MM.1S (cell line): ENCODE measurements around the gene ZCWPW2.

Experiments
- DNase-seq: peaks from one replicate; pipeline ENCODE4 v3.0.0-alpha.2; 2015
- H2AFZ ChIP-seq: fragments of 300-600 bp; sonication (generic); 2 replicates; pipeline ENCODE4 v1.6.0; 2016; ENCODE audit warnings: antibody characterized with exemption, low read length
- H3F3A ChIP-seq: fragments of 300-600 bp; sonication (generic); 2 replicates; pipeline ENCODE4 v1.6.1; 2016; ENCODE audit warnings: mild to moderate bottlenecking, antibody characterized with exemption, low read length, moderate library complexity, mixed read lengths; ENCODE audit not compliant: insufficient read depth
- H3K27ac ChIP-seq: fragments of 300-600 bp; sonication (generic); 2 replicates; pipeline ENCODE4 v1.5.1; 2016; ENCODE audit warnings: mild to moderate bottlenecking, low read length
- H3K27me3 ChIP-seq: fragments of 300-600 bp; sonication (generic); replicated peaks from 2 replicates; pipeline ENCODE4 v1.6.0; 2016; ENCODE audit warnings: low read length; ENCODE audit not compliant: insufficient read depth
- H3K36me3 ChIP-seq: fragments of 300-600 bp; sonication (generic); replicated peaks from 2 replicates; pipeline ENCODE4 v1.6.1; 2016; ENCODE audit warnings: mild to moderate bottlenecking, low read length, mixed read lengths; ENCODE audit not compliant: insufficient read depth
- H3K4me1 ChIP-seq: fragments of 300-600 bp; sonication (generic); 2 replicates; pipeline ENCODE4 v1.6.1; 2016; ENCODE audit warnings: low read length, mixed read lengths
- H3K4me2 ChIP-seq: fragments of 300-600 bp; sonication (generic); 2 replicates; pipeline ENCODE4 v1.6.0; 2016; ENCODE audit warnings: low read depth, low read length
- H3K4me3 ChIP-seq: fragments of 300-600 bp; sonication (generic); 2 replicates; pipeline ENCODE4 v1.5.1; 2016; ENCODE audit warnings: low read length, mixed read lengths
- H3K79me2 ChIP-seq: fragments of 300-600 bp; sonication (generic); 2 replicates; pipeline ENCODE4 v1.6.1; 2016; ENCODE audit warnings: mixed run types, low read length, mixed read lengths
- H3K9ac ChIP-seq: fragments of 300-600 bp; sonication (generic); 2 replicates; pipeline ENCODE4 v1.6.1; 2016; ENCODE audit warnings: low read length, mixed read lengths
- H3K9me2 ChIP-seq: fragments of 300-600 bp; sonication (generic); replicated peaks from 2 replicates; pipeline ENCODE4 v1.6.1; 2016; ENCODE audit warnings: mild to moderate bottlenecking, low read length, mixed read lengths; ENCODE audit not compliant: insufficient read depth
- H3K9me3 ChIP-seq: fragments of 300-600 bp; sonication (generic); replicated peaks from 2 replicates; pipeline ENCODE4 v1.6.1; 2016; ENCODE audit warnings: mild to moderate bottlenecking, low read length, mixed read lengths; ENCODE audit not compliant: insufficient read depth
- H4K20me1 ChIP-seq: fragments of 300-600 bp; sonication (generic); 2 replicates; pipeline ENCODE4 v1.6.1; 2016; ENCODE audit warnings: mild to moderate bottlenecking, low read length, moderate library complexity, mixed read lengths; ENCODE audit not compliant: insufficient read depth
- EZH2 ChIP-seq: fragments of 300-600 bp; sonication (generic); optimal IDR thresholded peaks from 2 replicates; pipeline ENCODE3; 2017; ENCODE audit warnings: low read depth, mild to moderate bottlenecking, antibody characterized with exemption, low read length, mixed read lengths
- EZH2phosphoT487 ChIP-seq: fragments of 300-600 bp; sonication (generic); IDR thresholded peaks from 2 replicates; pipeline ENCODE4 v1.6.1; 2018; ENCODE audit warnings: antibody characterized with exemption, low read length
- TF ChIP-seq, protein P1 (sequence below): fragments of 300-600 bp; sonication (generic); IDR thresholded peaks from 2 replicates; pipeline ENCODE4 v1.5.1; 2016; ENCODE audit warnings: antibody characterized with exemption, low read length, mixed read lengths

Gene ZCWPW2

GRCh38 chr3:28335246-28335645, 13.3 kb upstream of the ZCWPW2 start:
- Histone ChIP-seq H3K27me3 (no peaks in the 10 kb centered on the region), H2AFZ (no peak overlapping the region), H3K9ac (no peak overlapping the region), H3K4me1 (no peaks in the 10 kb centered on the region), H3K79me2 (no peaks in the 10 kb centered on the region), H3F3A (no peaks in the 10 kb centered on the region), H3K9me3 (no peaks in the 10 kb centered on the region), H3K27ac (no peak overlapping the region), H3K36me3 (peaks cover 4% of the 10 kb centered on the region; the same call in 1 of the 2 replicates), H3K4me2 (no peak overlapping the region), H3K4me3 (no peak overlapping the region), H4K20me1 (no peaks in the 10 kb centered on the region), H3K9me2 (no peaks in the 10 kb centered on the region)
- TF ChIP-seq EZH2phosphoT487, result no peak
- TF ChIP-seq EZH2, result no peak
- TF ChIP-seq, protein P1, sequence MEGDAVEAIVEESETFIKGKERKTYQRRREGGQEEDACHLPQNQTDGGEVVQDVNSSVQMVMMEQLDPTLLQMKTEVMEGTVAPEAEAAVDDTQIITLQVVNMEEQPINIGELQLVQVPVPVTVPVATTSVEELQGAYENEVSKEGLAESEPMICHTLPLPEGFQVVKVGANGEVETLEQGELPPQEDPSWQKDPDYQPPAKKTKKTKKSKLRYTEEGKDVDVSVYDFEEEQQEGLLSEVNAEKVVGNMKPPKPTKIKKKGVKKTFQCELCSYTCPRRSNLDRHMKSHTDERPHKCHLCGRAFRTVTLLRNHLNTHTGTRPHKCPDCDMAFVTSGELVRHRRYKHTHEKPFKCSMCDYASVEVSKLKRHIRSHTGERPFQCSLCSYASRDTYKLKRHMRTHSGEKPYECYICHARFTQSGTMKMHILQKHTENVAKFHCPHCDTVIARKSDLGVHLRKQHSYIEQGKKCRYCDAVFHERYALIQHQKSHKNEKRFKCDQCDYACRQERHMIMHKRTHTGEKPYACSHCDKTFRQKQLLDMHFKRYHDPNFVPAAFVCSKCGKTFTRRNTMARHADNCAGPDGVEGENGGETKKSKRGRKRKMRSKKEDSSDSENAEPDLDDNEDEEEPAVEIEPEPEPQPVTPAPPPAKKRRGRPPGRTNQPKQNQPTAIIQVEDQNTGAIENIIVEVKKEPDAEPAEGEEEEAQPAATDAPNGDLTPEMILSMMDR, result no peak
- DNase-seq, result no peak

GRCh38 chr3:28337230-28337629, 11.3 kb upstream of the ZCWPW2 start:
- Histone ChIP-seq H3K4me1 (0 out of 2 replicates have a peak, but pooled peaks cover 5% of the 10 kb centered on the region), H4K20me1 (no peaks in the 10 kb centered on the region), H3K9me3 (no peaks in the 10 kb centered on the region), H3K27ac (no peak overlapping the region), H3K4me2 (no peak overlapping the region), H2AFZ (no peak overlapping the region), H3K4me3 (no peak overlapping the region), H3K36me3 (peaks cover 4% of the 10 kb centered on the region; the same call in 1 of the 2 replicates), H3K9ac (no peak overlapping the region), H3K79me2 (peaks cover 6% of the 10 kb centered on the region), H3F3A (no peaks in the 10 kb centered on the region), H3K27me3 (no peaks in the 10 kb centered on the region), H3K9me2 (no peaks in the 10 kb centered on the region)
- DNase-seq, result no peak
- TF ChIP-seq EZH2 (no peak), EZH2phosphoT487 (no peak)
- TF ChIP-seq, protein P1, result no peak

DNA sequence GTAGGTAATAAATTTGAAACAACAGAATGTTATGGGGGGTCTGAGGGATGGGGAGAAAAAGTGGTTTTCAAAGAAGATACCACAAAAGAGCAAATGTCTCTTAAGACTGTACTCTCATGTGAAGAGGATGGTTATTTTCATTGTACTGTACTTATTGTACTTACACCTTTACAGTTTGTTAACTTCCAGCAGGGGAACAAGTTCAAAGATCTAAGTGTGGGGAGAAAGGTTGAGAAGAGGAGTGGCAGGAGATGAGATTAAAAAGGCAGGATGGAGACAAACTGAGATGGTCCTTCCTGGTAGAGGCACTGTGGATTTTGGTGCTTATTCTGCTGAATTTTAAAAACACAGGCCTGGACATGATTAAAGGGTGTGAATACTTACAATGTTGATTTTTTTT, 5.4 kb upstream of the ZCWPW2 start:
- H3K36me3 ChIP-seq, result no peaks in the 10 kb centered on the region; the same call in 1 of the 2 replicates
- H3K9ac ChIP-seq, result no peak overlapping the region
- TF ChIP-seq EZH2phosphoT487, result no peak
- TF ChIP-seq, protein P1, result no peak
- peak overlapping the region; percentile 40; the same call in 1 of the 2 replicates for H3K4me2 ChIP-seq
- H3K79me2 ChIP-seq, result peaks cover 45% of the 10 kb centered on the region
- H3K9me2 ChIP-seq, result no peaks in the 10 kb centered on the region
- peaks cover 28% of the 10 kb centered on the region for H3K4me1 ChIP-seq
- no peak for DNase-seq
- H3K27me3 ChIP-seq, result no peaks in the 10 kb centered on the region
- H3K9me3 ChIP-seq, result no peaks in the 10 kb centered on the region
- H3K4me3 ChIP-seq, result no peak overlapping the region
- no peak overlapping the region for H2AFZ ChIP-seq
- H3F3A ChIP-seq, result no peaks in the 10 kb centered on the region
- H4K20me1 ChIP-seq, result no peaks in the 10 kb centered on the region
- no peak overlapping the region for H3K27ac ChIP-seq
